HCT116 (cell line): Measurements from ENCODE around the gene SNAP29. TPM values are rescaled to one million over a fixed set of nuclear protein-coding genes. Genes with fewer than 3 reads are reported as not detected.
A peak's percentile ranks its signal among the peaks of the same experiment; 100 is the strongest.

Source experiments
- ATAC-seq: fragments of 200-7000 bp; cut with Tn5 transposase; 2 replicates; pipeline ENCODE4 v1.9.1; 2020; ENCODE audit warnings: mild to moderate bottlenecking, moderate library complexity
- BruUV-seq: library from RNA; stranded (reverse); fragments of 400-500 nt; replicated peaks from 2 replicates; lab custom pipeline; 2021; lab: Mats Ljungman, UMichigan
- CTCF ChIA-PET: fragments of 300-600 bp; sonication (Branson Sonifier 250); formaldehyde crosslinking; loops from one replicate; lab custom pipeline; 2021; ENCODE audit warnings: antibody characterized with exemption; lab: Charles Lee
- POLR2A ChIA-PET: fragments of 300-600, 350-600 bp; sonication (Branson Sonifier 250); formaldehyde crosslinking; loops from one replicate; lab custom pipeline; 2021; ENCODE audit warnings: antibody characterized with exemption; lab: Charles Lee
- RAD21 ChIA-PET, 2 experiments: fragments of 300-600 bp; sonication (Branson Sonifier 250); formaldehyde crosslinking; loops; one replicate each; lab custom pipeline; 2023; ENCODE audit warnings: low total read pairs in 2 of 2; ENCODE audit not compliant: uncharacterized antibody in 2 of 2, unreplicated experiment in 2 of 2, low non-redundant PET in 1 of 2; lab: Charles Lee
- DNase-seq: peaks from one replicate; pipeline ENCODE4 v3.0.0-alpha.2; 2010; ENCODE audit warnings: low read depth, low spot score
- H2AFZ ChIP-seq: fragments of 200-600 bp; shearing (Covaris generic), sonication (generic); 2 replicates; pipeline ENCODE4 v1.6.1; 2017; ENCODE audit warnings: low read depth, mixed run types, mixed read lengths, antibody characterized with exemption, low read length; ENCODE audit not compliant: poor library complexity, severe bottlenecking
- H3K27ac ChIP-seq: 2 replicates; pipeline ENCODE4 v1.5.1; 2012; ENCODE audit warnings: low read depth, low read length
- H3K27me3 ChIP-seq: fragments of 200-600 bp; sonication (generic); 2 replicates; pipeline ENCODE4 v1.6.1; 2016; ENCODE audit warnings: mixed run types, low read length, mixed read lengths; ENCODE audit not compliant: insufficient read depth
- H3K36me3 ChIP-seq, 2 experiments: fragments of 200-500 bp in 1 of 2; fragments of 200-600 bp in 1 of 2; sonication (Bioruptor generic) in 1 of 2; sonication (generic) in 1 of 2; 2 replicates each; pipeline versions ENCODE4 v1.5.1 to v1.6.1; 2014 to 2016; ENCODE audit warnings: low read length in 2 of 2, inconsistent platforms in 1 of 2, mixed read lengths in 1 of 2, mixed run types in 1 of 2; ENCODE audit not compliant: insufficient read depth in 2 of 2, control insufficient read depth in 1 of 2
- H3K4me1 ChIP-seq, 2 experiments: fragments of 200-600 bp in 1 of 2; sonication (generic) in 1 of 2; 2 replicates each; pipeline versions ENCODE4 v1.5.1 to v1.6.1; 2012 to 2017; ENCODE audit warnings: low read length in 2 of 2, inconsistent platforms in 1 of 2, mild to moderate bottlenecking in 1 of 2, mixed read lengths in 1 of 2, mixed run types in 1 of 2, moderate library complexity in 1 of 2; ENCODE audit not compliant: insufficient read depth in 2 of 2, control insufficient read depth in 1 of 2
- H3K4me2 ChIP-seq: fragments of 200-600 bp; sonication (generic); 2 replicates; pipeline ENCODE4 v1.6.1; 2017; ENCODE audit warnings: mixed run types, low read length, mixed read lengths
- H3K4me3 ChIP-seq, 2 experiments: fragments of 200-600 bp in 1 of 2; sonication (generic) in 1 of 2; replicated peaks in 1 of 2; 2 replicates each; pipeline ENCODE4 v1.5.1; 2011 to 2016; ENCODE audit warnings: low read length in 2 of 2, control low read depth in 1 of 2, low read depth in 1 of 2, mild to moderate bottlenecking in 1 of 2, mixed read lengths in 1 of 2, mixed run types in 1 of 2
- H3K79me2 ChIP-seq: fragments of 200-600 bp; sonication (generic); 2 replicates; pipeline ENCODE4 v1.6.1; 2017; ENCODE audit warnings: mild to moderate bottlenecking, mixed run types, low read length, moderate library complexity, mixed read lengths; ENCODE audit not compliant: insufficient read depth
- H3K9ac ChIP-seq: fragments of 200-600 bp; sonication (generic); 2 replicates; pipeline ENCODE4 v1.6.1; 2016; ENCODE audit warnings: low read length, mixed read lengths
- H3K9me2 ChIP-seq: fragments of 200-600 bp; sonication (generic), shearing (Covaris generic); 2 replicates; pipeline ENCODE4 v1.6.1; 2017; ENCODE audit warnings: mixed run types, mild to moderate bottlenecking, moderate library complexity; ENCODE audit not compliant: insufficient read depth
- H3K9me3 ChIP-seq, 2 experiments: fragments of 200-500 bp in 1 of 2; fragments of 200-600 bp in 1 of 2; sonication (Bioruptor generic) in 1 of 2; sonication (generic) in 1 of 2; 2 replicates each; pipeline ENCODE4 v1.6.1; 2014 to 2017; ENCODE audit warnings: low read length in 2 of 2, mixed read lengths in 2 of 2, inconsistent platforms in 1 of 2, low read depth in 1 of 2, mild to moderate bottlenecking in 1 of 2, mixed run types in 1 of 2, moderate library complexity in 1 of 2; ENCODE audit not compliant: control insufficient read depth in 1 of 2, insufficient read depth in 1 of 2
- H4K20me1 ChIP-seq: fragments of 200-600 bp; sonication (generic), shearing (Covaris generic); 2 replicates; pipeline ENCODE4 v1.6.1; 2017; ENCODE audit warnings: mixed run types, mild to moderate bottlenecking, moderate library complexity; ENCODE audit not compliant: insufficient read depth
- CBX3 ChIP-seq: IDR thresholded peaks from 2 replicates; pipeline ENCODE4 v1.6.1; 2012; ENCODE audit warnings: low read depth
- CEBPB ChIP-seq: IDR thresholded peaks from 2 replicates; pipeline ENCODE4 v1.6.1; 2012; ENCODE audit warnings: low read depth
- EGR1 ChIP-seq: IDR thresholded peaks from 2 replicates; pipeline ENCODE4 v1.6.1; 2012; ENCODE audit warnings: low read depth
- ELF1 ChIP-seq: IDR thresholded peaks from 2 replicates; pipeline ENCODE4 v1.6.1; 2012; ENCODE audit warnings: low read depth, borderline replicate concordance
- EZH2 ChIP-seq: fragments of 200-600 bp; sonication (generic); IDR thresholded peaks from 2 replicates; pipeline ENCODE4 v1.6.1; 2017; ENCODE audit warnings: antibody characterized with exemption, mixed run types
- FOSL1 ChIP-seq: IDR thresholded peaks from 2 replicates; pipeline ENCODE4 v1.6.1; 2012; ENCODE audit warnings: low read depth
- JUND ChIP-seq: IDR thresholded peaks from 2 replicates; pipeline ENCODE4 v1.6.1; 2012
- POLR2A ChIP-seq: IDR thresholded peaks from 2 replicates; pipeline ENCODE4 v1.7.0; 2011; ENCODE audit warnings: borderline replicate concordance; ENCODE audit not compliant: insufficient read depth, insufficient read length; ENCODE audit errors: extremely low read depth
- POLR2AphosphoS5 ChIP-seq: IDR thresholded peaks from 2 replicates; pipeline ENCODE4 v1.6.1; 2011; ENCODE audit warnings: mild to moderate bottlenecking, low read depth, low read length, moderate library complexity
- SP1 ChIP-seq: IDR thresholded peaks from 2 replicates; pipeline ENCODE4 v1.6.1; 2012; ENCODE audit warnings: low read depth
- SRF ChIP-seq: IDR thresholded peaks from 2 replicates; pipeline ENCODE4 v1.6.1; 2012; ENCODE audit warnings: low read depth
- YY1 ChIP-seq: IDR thresholded peaks from 2 replicates; pipeline ENCODE4 v1.6.1; 2011; ENCODE audit warnings: low read length, low read depth, moderate library complexity, mild to moderate bottlenecking; ENCODE audit not compliant: insufficient replicate concordance; ENCODE audit errors: extremely low read depth
- ZFX ChIP-seq: fragments of 450-650 bp; IDR thresholded peaks from 2 replicates; pipeline ENCODE4 v1.6.1; 2017
- ZNF274 ChIP-seq: fragments of 200-500 bp; sonication (Bioruptor generic); IDR thresholded peaks from 2 replicates; pipeline ENCODE4 v1.6.1; 2014; ENCODE audit warnings: mild to moderate bottlenecking, low read depth, low read length, inconsistent platforms
- intact Hi-C: fragments of 100-400 bp; cut with micrococcal nuclease; formaldehyde crosslinking; loops from 2 replicates; pipeline ENCODE4 v1.10.0; 2022
- total RNA-seq: library from RNA; stranded (reverse); gene quantifications from one replicate; pipeline ENCODE4 v1.2.1, GENCODE V29; 2021; ENCODE audit not compliant: unreplicated experiment
- TF ChIP-seq, protein P1 (sequence below): IDR thresholded peaks from 2 replicates; pipeline ENCODE4 v1.6.1; 2012
- TF ChIP-seq, protein P2 (sequence below): IDR thresholded peaks from 2 replicates; pipeline ENCODE4 v1.6.1; 2012
- TF ChIP-seq, protein P3 (sequence below): IDR thresholded peaks from 2 replicates; pipeline ENCODE4 v1.6.1; 2011; ENCODE audit warnings: mild to moderate bottlenecking, low read length, moderate library complexity; ENCODE audit not compliant: insufficient replicate concordance; ENCODE audit errors: extremely low read depth
- TF ChIP-seq, protein P4 (sequence below): IDR thresholded peaks from 2 replicates; pipeline ENCODE4 v1.6.1; 2012; ENCODE audit warnings: low read depth

SNAP29 gene
- total RNA-seq, 1 experiment from 2014 or later: 27.3 TPM

DNA sequence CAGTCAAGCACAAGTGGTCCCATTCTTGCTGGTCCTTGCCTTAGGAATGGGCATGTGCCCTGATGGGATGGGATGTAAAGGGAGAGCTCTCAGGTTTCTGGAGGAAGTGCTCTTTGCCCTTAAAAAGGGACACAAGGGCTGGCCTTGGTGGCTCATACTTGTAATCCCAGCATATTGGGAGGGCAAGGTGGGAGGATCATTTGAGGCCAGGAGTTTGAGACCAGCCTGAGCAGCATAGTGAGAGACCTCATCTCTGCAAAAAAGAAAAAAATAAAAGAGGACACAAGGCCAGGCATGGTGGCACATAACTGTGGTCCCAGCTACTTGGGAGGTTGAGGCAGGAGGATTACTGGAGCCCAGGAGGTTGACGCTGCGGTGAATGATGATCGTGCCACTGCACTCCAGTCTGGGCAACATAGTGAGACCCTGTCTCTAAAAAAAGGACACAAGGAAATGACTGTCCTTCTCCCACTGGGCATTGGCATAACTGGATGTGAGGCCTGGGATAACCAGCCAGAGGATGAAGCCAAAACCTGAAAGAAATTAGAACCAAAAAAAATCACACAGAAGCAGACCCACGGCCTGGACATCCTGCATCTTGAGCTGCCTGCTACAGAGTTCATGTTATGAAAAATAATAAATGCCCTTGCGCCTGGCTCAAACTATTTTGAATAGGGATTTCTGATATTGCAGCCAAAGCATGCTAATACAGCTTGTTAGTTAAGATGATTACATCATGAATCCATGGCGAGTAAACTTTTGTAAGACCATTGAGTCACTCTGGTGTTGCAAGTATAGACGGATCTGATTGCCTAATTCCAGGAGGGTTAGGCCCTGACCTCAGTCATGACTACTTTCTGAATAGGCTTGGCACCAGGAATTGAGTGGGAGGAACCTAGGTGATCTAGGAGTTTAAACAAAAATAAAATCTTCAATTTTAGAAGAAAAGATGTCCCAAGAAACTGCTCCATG is 45.5 kb downstream of the SNAP29 start:
- H3K9ac ChIP-seq: no peak overlapping the region
- CTCF ChIA-PET: interaction anchor here (1.3 kb wide), 1 partner anchor 18 kb away, joined by 4 read pairs; no protein-coding TSS in a partner anchor
- H3K27ac ChIP-seq: no peak overlapping the region
- no peak overlapping the region for H2AFZ ChIP-seq
- BruUV-seq: no TSS peak
- intact Hi-C loops: no loop called here
- POLR2A ChIA-PET: no interaction called here
- H3K4me2 ChIP-seq: no peak overlapping the region; the same call in 1 of the 2 replicates
- no peaks in the 10 kb centered on the region for H3K79me2 ChIP-seq
- no peak overlapping the region for H3K4me3 ChIP-seq
- no peaks in the 10 kb centered on the region for H3K36me3 ChIP-seq
- peaks cover 0 to 7% of the 10 kb centered on the region in 2 experiments; a peak in 1 of 4 replicates for H3K4me1 ChIP-seq
- no peaks in the 10 kb centered on the region for H3K9me3 ChIP-seq
- no peaks in the 10 kb centered on the region for H3K9me2 ChIP-seq
- TF ChIP-seq EZH2 (no peak), ELF1 (no peak), POLR2A (no peak), CEBPB (peak; percentile 98), CBX3 (no peak), SRF (no peak), SP1 (peak; percentile 44; the same call in 1 of the 2 replicates), YY1 (no peak), EGR1 (0 out of 2 replicates have a peak, but pooled peaks have one; percentile 36), JUND (no peak), FOSL1 (peak; percentile 50), ZNF274 (no peak), ZFX (no peak), POLR2AphosphoS5 (no peak)
- TF ChIP-seq, protein P1, sequence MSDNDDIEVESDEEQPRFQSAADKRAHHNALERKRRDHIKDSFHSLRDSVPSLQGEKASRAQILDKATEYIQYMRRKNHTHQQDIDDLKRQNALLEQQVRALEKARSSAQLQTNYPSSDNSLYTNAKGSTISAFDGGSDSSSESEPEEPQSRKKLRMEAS: no peak
- TF ChIP-seq, protein P2, sequence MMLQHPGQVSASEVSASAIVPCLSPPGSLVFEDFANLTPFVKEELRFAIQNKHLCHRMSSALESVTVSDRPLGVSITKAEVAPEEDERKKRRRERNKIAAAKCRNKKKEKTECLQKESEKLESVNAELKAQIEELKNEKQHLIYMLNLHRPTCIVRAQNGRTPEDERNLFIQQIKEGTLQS: peak; percentile 70; the same call in 1 of the 2 replicates
- TF ChIP-seq, protein P3, sequence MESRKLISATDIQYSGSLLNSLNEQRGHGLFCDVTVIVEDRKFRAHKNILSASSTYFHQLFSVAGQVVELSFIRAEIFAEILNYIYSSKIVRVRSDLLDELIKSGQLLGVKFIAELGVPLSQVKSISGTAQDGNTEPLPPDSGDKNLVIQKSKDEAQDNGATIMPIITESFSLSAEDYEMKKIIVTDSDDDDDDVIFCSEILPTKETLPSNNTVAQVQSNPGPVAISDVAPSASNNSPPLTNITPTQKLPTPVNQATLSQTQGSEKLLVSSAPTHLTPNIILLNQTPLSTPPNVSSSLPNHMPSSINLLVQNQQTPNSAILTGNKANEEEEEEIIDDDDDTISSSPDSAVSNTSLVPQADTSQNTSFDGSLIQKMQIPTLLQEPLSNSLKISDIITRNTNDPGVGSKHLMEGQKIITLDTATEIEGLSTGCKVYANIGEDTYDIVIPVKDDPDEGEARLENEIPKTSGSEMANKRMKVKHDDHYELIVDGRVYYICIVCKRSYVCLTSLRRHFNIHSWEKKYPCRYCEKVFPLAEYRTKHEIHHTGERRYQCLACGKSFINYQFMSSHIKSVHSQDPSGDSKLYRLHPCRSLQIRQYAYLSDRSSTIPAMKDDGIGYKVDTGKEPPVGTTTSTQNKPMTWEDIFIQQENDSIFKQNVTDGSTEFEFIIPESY: no peak
- TF ChIP-seq, protein P4, sequence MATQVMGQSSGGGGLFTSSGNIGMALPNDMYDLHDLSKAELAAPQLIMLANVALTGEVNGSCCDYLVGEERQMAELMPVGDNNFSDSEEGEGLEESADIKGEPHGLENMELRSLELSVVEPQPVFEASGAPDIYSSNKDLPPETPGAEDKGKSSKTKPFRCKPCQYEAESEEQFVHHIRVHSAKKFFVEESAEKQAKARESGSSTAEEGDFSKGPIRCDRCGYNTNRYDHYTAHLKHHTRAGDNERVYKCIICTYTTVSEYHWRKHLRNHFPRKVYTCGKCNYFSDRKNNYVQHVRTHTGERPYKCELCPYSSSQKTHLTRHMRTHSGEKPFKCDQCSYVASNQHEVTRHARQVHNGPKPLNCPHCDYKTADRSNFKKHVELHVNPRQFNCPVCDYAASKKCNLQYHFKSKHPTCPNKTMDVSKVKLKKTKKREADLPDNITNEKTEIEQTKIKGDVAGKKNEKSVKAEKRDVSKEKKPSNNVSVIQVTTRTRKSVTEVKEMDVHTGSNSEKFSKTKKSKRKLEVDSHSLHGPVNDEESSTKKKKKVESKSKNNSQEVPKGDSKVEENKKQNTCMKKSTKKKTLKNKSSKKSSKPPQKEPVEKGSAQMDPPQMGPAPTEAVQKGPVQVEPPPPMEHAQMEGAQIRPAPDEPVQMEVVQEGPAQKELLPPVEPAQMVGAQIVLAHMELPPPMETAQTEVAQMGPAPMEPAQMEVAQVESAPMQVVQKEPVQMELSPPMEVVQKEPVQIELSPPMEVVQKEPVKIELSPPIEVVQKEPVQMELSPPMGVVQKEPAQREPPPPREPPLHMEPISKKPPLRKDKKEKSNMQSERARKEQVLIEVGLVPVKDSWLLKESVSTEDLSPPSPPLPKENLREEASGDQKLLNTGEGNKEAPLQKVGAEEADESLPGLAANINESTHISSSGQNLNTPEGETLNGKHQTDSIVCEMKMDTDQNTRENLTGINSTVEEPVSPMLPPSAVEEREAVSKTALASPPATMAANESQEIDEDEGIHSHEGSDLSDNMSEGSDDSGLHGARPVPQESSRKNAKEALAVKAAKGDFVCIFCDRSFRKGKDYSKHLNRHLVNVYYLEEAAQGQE: no peak
- peak; percentile 22 for DNase-seq
- RAD21 ChIA-PET: no interaction called here
- H3K27me3 ChIP-seq: no peaks in the 10 kb centered on the region
- no peaks in the 10 kb centered on the region for H4K20me1 ChIP-seq
- ATAC-seq: no peak
